T-helper 2 cell treated with Interferon-gamma antibody and Interleukin-4, amounts not matched to agents 100 ng/mL and 5 ng/mL, for 36 hours (primary cell): ENCODE data around the gene CCDC92B. TPM values are rescaled to one million over a fixed set of nuclear protein-coding genes. Genes with fewer than 3 reads are reported as not detected.

Source experiments
- intact Hi-C: fragments of 100-400 bp; cut with micrococcal nuclease; formaldehyde crosslinking; loops from one replicate; pipeline ENCODE4 v1.15.1; 2023
- total RNA-seq: library from RNA; stranded (reverse); gene quantifications from 2 replicates; pipeline ENCODE4 v1.2.3, GENCODE V29; 2022

Gene CCDC92B
- total RNA-seq, 1 donor from 2014 or later: 0.18 TPM

- intact Hi-C loops: loop anchor here (2.0 kb wide), 1 partner anchor 18 kb away; no protein-coding TSS in a partner anchor
Measured at GRCh38 chr17:2691069-2691871, 58.2 kb downstream of the CCDC92B start.

GRCh38 chr17:2690165-2691068 lies 59.0 kb downstream of the CCDC92B start:
- intact Hi-C loops: loop anchor here (2.0 kb wide), 1 partner anchor 18 kb away; no protein-coding TSS in a partner anchor

GRCh38 chr17:2689411-2690164 lies 59.9 kb downstream of the CCDC92B start:
- intact Hi-C loops: loop anchor here (2.0 kb wide), 1 partner anchor 19 kb away; no protein-coding TSS in a partner anchor

GRCh38 chr17:2688351-2689342 lies 60.8 kb downstream of the CCDC92B start:
- intact Hi-C loops: no loop called here

- intact Hi-C loops: no loop called here
Measured at GRCh38 chr17:2687074-2687418, 62.4 kb downstream of the CCDC92B start.

GRCh38 chr17:2685696-2686095 lies 63.8 kb downstream of the CCDC92B start:
- intact Hi-C loops: no loop called here

- intact Hi-C loops: no loop called here
Measured at GRCh38 chr17:2684549-2684948, 64.9 kb downstream of the CCDC92B start.

GRCh38 chr17:2683912-2684311 lies 65.5 kb downstream of the CCDC92B start:
- intact Hi-C loops: no loop called here

- intact Hi-C loops: no loop called here
Measured at GRCh38 chr17:2682176-2682938, 67.1 kb downstream of the CCDC92B start.

GRCh38 chr17:2681650-2682049 lies 67.8 kb downstream of the CCDC92B start:
- intact Hi-C loops: no loop called here

- intact Hi-C loops: no loop called here
Measured at GRCh38 chr17:2680961-2681360, 68.5 kb downstream of the CCDC92B start.

- intact Hi-C loops: loop anchor here (5.0 kb wide), 1 partner anchor 87 kb away; the partner anchor contains the start of gene PAFAH1B1
Measured at GRCh38 chr17:2679247-2679646, 70.2 kb downstream of the CCDC92B start.

Other genes with a start within 250 kb of the CCDC92B start
- gene METTL16, start 237.8 kb downstream of the CCDC92B start, total RNA-seq: 31.2 and 32.5 TPM in 2 replicates
- gene PAFAH1B1, start 156.0 kb downstream of the CCDC92B start, total RNA-seq: 142 and 155 TPM in 2 replicates
- 73.3 and 79.3 TPM in 2 replicates for gene CLUH, start 37.9 kb downstream of the CCDC92B start, total RNA-seq
- gene RAP1GAP2, start 46.8 kb upstream of the CCDC92B start, total RNA-seq: 48.5 and 50.4 TPM in 2 replicates